K562 (cell line): Measurements from ENCODE around the gene ANKRD27. TPM values are rescaled to one million over a fixed set of nuclear protein-coding genes. Genes with fewer than 3 reads are reported as not detected.
A peak's percentile ranks its signal among the peaks of the same experiment; 100 is the strongest.

Source experiments
- FOXK2 ChIP-seq, 2 experiments: fragments of 450-650 bp; IDR thresholded peaks in 1 of 2; conservative IDR thresholded peaks in 1 of 2; 2 replicates each; pipeline ENCODE4 v1.6.1; 2016; ENCODE audit warnings: low read depth in 2 of 2, mild to moderate bottlenecking in 1 of 2
- HDAC3 ChIP-seq: fragments of 450-650 bp; IDR thresholded peaks from 2 replicates; pipeline ENCODE4 v1.6.1; 2018; ENCODE audit warnings: borderline replicate concordance, mild to moderate bottlenecking, moderate library complexity; ENCODE audit not compliant: partially characterized antibody
- KLF16 ChIP-seq: IDR thresholded peaks from 2 replicates; pipeline ENCODE4 v1.6.1; 2016; ENCODE audit warnings: antibody characterized with exemption
- MTA1 ChIP-seq: fragments of 450-650 bp; IDR thresholded peaks from 2 replicates; pipeline ENCODE4 v1.6.1; 2017; ENCODE audit warnings: borderline replicate concordance
- NFATC3 ChIP-seq: fragments of 450-650 bp; IDR thresholded peaks from 2 replicates; pipeline ENCODE4 v1.6.1; 2017; ENCODE audit warnings: mild to moderate bottlenecking
- POLR2B ChIP-seq: fragments of 450-650 bp; IDR thresholded peaks from 2 replicates; pipeline ENCODE4 v1.6.1; 2018; ENCODE audit warnings: low read depth; ENCODE audit not compliant: partially characterized antibody
- POLR3A ChIP-seq: IDR thresholded peaks from 2 replicates; pipeline ENCODE4 v1.6.1; 2011; ENCODE audit warnings: borderline replicate concordance, mild to moderate bottlenecking, moderate library complexity; ENCODE audit not compliant: insufficient read length, insufficient read depth; ENCODE audit errors: extremely low read depth
- REST ChIP-seq, 2 experiments: fragments of 450-650 bp; formaldehyde crosslinking in 1 of 2; IDR thresholded peaks; 2 replicates each; pipeline versions ENCODE4 v1.4.0 to v1.6.1; 2014 to 2020; ENCODE audit warnings: mild to moderate bottlenecking in 2 of 2, borderline replicate concordance in 1 of 2, low read depth in 1 of 2
- ZNF197 ChIP-seq: fragments of 200-800 bp; sonication (Bioruptor generic); IDR thresholded peaks from 2 replicates; pipeline ENCODE4 v1.6.1; 2016; ENCODE audit warnings: low read depth, missing genetic modification characterization, missing compliant biosample characterization
- polyA plus RNA-seq, 8 experiments: library from polyadenylated mRNA; depleted of rRNA in 4 of 8; stranded (reverse) in 5 of 8; unstranded in 3 of 8; fragments of >200 nt; fragmentation: Nextera tagmentation in 2 of 8; fragmentation: Illumina TruSeq in 1 of 8; extraction: Ambion mirVana in 2 of 8; extraction: Trizol in 1 of 8; gene quantifications; 2 replicates each; pipeline versions ENCODE4 v1.2.1 to v1.2.3, GENCODE V29; 2011 to 2014; ENCODE audit warnings: inconsistent platforms in 1 of 8, missing spikeins in 1 of 8
- total RNA-seq, 7 experiments: library from RNA; depleted of rRNA in 6 of 7; stranded (reverse); fragments of >200 nt in 6 of 7; fragmentation: Illumina TruSeq in 2 of 7; extraction: Trizol in 2 of 7; gene quantifications; 2 replicates each; pipeline versions ENCODE4 v1.2.1 to v1.2.3, GENCODE V29; 2011 to 2021; ENCODE audit warnings: low replicate concordance in 1 of 7

The ANKRD27 gene
- total and polyA plus RNA-seq, 9 of the 15 experiments (the other 6 are each of a cell fraction or from before 2014, with no cell fraction given): 5.3 to 71.3 (median 54.2) TPM

- TF ChIP-seq POLR2B: no peak
- TF ChIP-seq FOXK2 (conservative IDR thresholded peaks at IDR 0.05 in 1 of 2, IDR thresholded peaks at IDR 0.05 in 1 of 2; ENCODE audit: low read depth in 2 of 2): peak in 1 of 2 experiments; percentile 25; a peak in 1 of 4 replicates
- 0 out of 2 replicates have a peak, but pooled peaks have one; percentile 24 for TF ChIP-seq KLF16
- TF ChIP-seq ZNF197 (CRISPR knock-in tag): no peak
- 0 out of 2 replicates have a peak, but pooled peaks have one; percentile 27 for TF ChIP-seq MTA1
- TF ChIP-seq HDAC3: no peak
- no peak for TF ChIP-seq POLR3A
- TF ChIP-seq REST (IDR thresholded peaks at IDR 0.05; ENCODE audit: borderline replicate concordance): peak; percentile 90
- TF ChIP-seq REST (CRISPR knock-in tag; IDR thresholded peaks at IDR 0.05; ENCODE audit: low read depth): no peak
- no peak for TF ChIP-seq NFATC3
Observed at GRCh38 chr19:32570081-32570785, 104.7 kb downstream of the ANKRD27 start (continued).
